H1 (cell line): ENCODE results near the gene EGFL6. TPM values are rescaled to one million over a fixed set of nuclear protein-coding genes. Genes with fewer than 3 reads are reported as not detected.

Source experiments
- CTCF ChIA-PET: fragments of 300-600 bp; sonication (Branson Sonifier 250); formaldehyde crosslinking; loops from one replicate; lab custom pipeline; 2021; ENCODE audit not compliant: partially characterized antibody; lab: Charles Lee
- POLR2A ChIA-PET: fragments of 300-600 bp; sonication (Branson Sonifier 250); formaldehyde crosslinking; loops from one replicate; lab custom pipeline; 2021; ENCODE audit warnings: inconsistent platforms; ENCODE audit not compliant: partially characterized antibody; lab: Charles Lee
- DNase-seq, 2 experiments: peaks; one replicate each; pipeline versions ENCODE4 v3.0.0 to v3.0.0-alpha.2; 2010 to 2022; ENCODE audit warnings: low spot score in 2 of 2, low read depth in 1 of 2, mixed read lengths in 1 of 2
- FAIRE-seq: peaks from 2 replicates; lab custom pipeline; 2011; peaks lifted over from hg19 to GRCh38; lab: Jason Lieb, UNC
- H2AFZ ChIP-seq: 2 replicates; pipeline ENCODE4 v1.8.1; 2012; ENCODE audit warnings: low read length, inconsistent platforms
- H2AK5ac ChIP-seq: 2 replicates; pipeline ENCODE4 v1.6.1; 2013; ENCODE audit warnings: low read depth, low read length
- H2BK120ac ChIP-seq: replicated peaks from 2 replicates; pipeline ENCODE3; 2013; ENCODE audit warnings: low read depth, low read length, inconsistent platforms
- H2BK12ac ChIP-seq: 2 replicates; pipeline ENCODE4 v1.6.1; 2013; ENCODE audit warnings: low read depth, low read length
- H2BK15ac ChIP-seq: 2 replicates; pipeline ENCODE4 v1.6.1; 2013; ENCODE audit warnings: low read length
- H2BK20ac ChIP-seq: 2 replicates; pipeline ENCODE4 v1.6.1; 2013; ENCODE audit warnings: low read length
- H2BK5ac ChIP-seq: 2 replicates; pipeline ENCODE4 v1.6.1; 2013; ENCODE audit warnings: low read depth, low read length
- H3K14ac ChIP-seq: 2 replicates; pipeline ENCODE4 v1.6.1; 2013; ENCODE audit warnings: inconsistent platforms; ENCODE audit not compliant: insufficient read length
- H3K18ac ChIP-seq: 2 replicates; pipeline ENCODE4 v1.6.1; 2013; ENCODE audit warnings: low read length; ENCODE audit errors: extremely low read depth
- H3K23ac ChIP-seq: 2 replicates; pipeline ENCODE4 v1.6.1; 2013; ENCODE audit warnings: inconsistent platforms; ENCODE audit not compliant: insufficient read length
- H3K23me2 ChIP-seq: 2 replicates; pipeline ENCODE4 v1.6.1; 2013; ENCODE audit warnings: low read depth, low read length
- H3K27ac ChIP-seq: 2 replicates; pipeline ENCODE4 v1.6.1; 2011; ENCODE audit warnings: low read depth, low read length, inconsistent platforms
- H3K27me3 ChIP-seq, 4 experiments: replicated peaks in 1 of 4; 1 replicate in 1 of 4; 2 replicates in 3 of 4; pipeline versions ENCODE4 v1.6.1 to v1.8.1; 2011 to 2013; ENCODE audit warnings: low read length in 3 of 4, mild to moderate bottlenecking in 3 of 4, inconsistent platforms in 2 of 4, mixed read lengths in 2 of 4, moderate library complexity in 1 of 4; ENCODE audit not compliant: control insufficient read depth in 3 of 4, insufficient read depth in 3 of 4; ENCODE audit errors: extremely low read depth in 1 of 4
- H3K36me3 ChIP-seq, 4 experiments: 2 replicates each; pipeline versions ENCODE4 v1.6.1 to v1.8.1; 2011 to 2013; ENCODE audit warnings: mild to moderate bottlenecking in 4 of 4, low read length in 3 of 4, moderate library complexity in 2 of 4, control low read depth in 1 of 4, inconsistent platforms in 1 of 4; ENCODE audit not compliant: insufficient read depth in 4 of 4, control insufficient read depth in 2 of 4
- H3K4ac ChIP-seq: replicated peaks from 2 replicates; pipeline ENCODE3; 2013; ENCODE audit warnings: low read length, low read depth, mixed read lengths, inconsistent platforms; ENCODE audit not compliant: insufficient read length
- H3K4me1 ChIP-seq, 4 experiments: replicated peaks in 1 of 4; 1 replicate in 1 of 4; 2 replicates in 3 of 4; pipeline versions ENCODE4 v1.6.1 to v1.8.1; 2011 to 2013; ENCODE audit warnings: low read length in 3 of 4, inconsistent platforms in 2 of 4, mixed read lengths in 1 of 4; ENCODE audit not compliant: insufficient read depth in 4 of 4, control insufficient read depth in 3 of 4
- H3K4me2 ChIP-seq, 2 experiments: 2 replicates each; pipeline versions ENCODE4 v1.6.1 to v1.8.1; 2011 to 2013; ENCODE audit warnings: low read depth in 2 of 2, low read length in 2 of 2, control low read depth in 1 of 2, inconsistent platforms in 1 of 2, mild to moderate bottlenecking in 1 of 2; ENCODE audit not compliant: insufficient read depth in 1 of 2
- H3K4me3 ChIP-seq, 4 experiments: fragments of 200-600, 300-600 bp in 1 of 4; sonication (generic), shearing (Covaris generic), sonication (Bioruptor Twin) in 1 of 4; 2 replicates each; pipeline versions ENCODE4 v1.5.1 to v1.8.1; 2011 to 2016; ENCODE audit warnings: low read length in 4 of 4, low read depth in 3 of 4, control low read depth in 2 of 4, inconsistent platforms in 2 of 4, mild to moderate bottlenecking in 2 of 4, mixed read lengths in 1 of 4, moderate library complexity in 1 of 4; ENCODE audit not compliant: insufficient read depth in 2 of 4; ENCODE audit errors: extremely low read depth in 1 of 4
- H3K56ac ChIP-seq: replicated peaks from 2 replicates; pipeline ENCODE3; 2013; ENCODE audit warnings: low read depth, mild to moderate bottlenecking, mixed read lengths, low read length, inconsistent platforms; ENCODE audit not compliant: insufficient read length
- H3K79me1 ChIP-seq: 2 replicates; pipeline ENCODE4 v1.6.1; 2013; ENCODE audit warnings: low read depth, low read length, control low read depth
- H3K79me2 ChIP-seq, 2 experiments: 2 replicates each; pipeline versions ENCODE4 v1.6.1 to v1.8.1; 2012 to 2013; ENCODE audit warnings: low read length in 2 of 2, mild to moderate bottlenecking in 2 of 2, inconsistent platforms in 1 of 2; ENCODE audit not compliant: insufficient read depth in 2 of 2, control insufficient read depth in 1 of 2
- H3K9ac ChIP-seq, 4 experiments: replicated peaks in 1 of 4; 1 replicate in 1 of 4; 2 replicates in 3 of 4; pipeline versions ENCODE4 v1.6.1 to v1.8.1; 2011 to 2013; ENCODE audit warnings: low read depth in 3 of 4, low read length in 3 of 4, control low read depth in 2 of 4, mild to moderate bottlenecking in 2 of 4, moderate library complexity in 2 of 4, inconsistent platforms in 1 of 4; ENCODE audit errors: extremely low read depth in 1 of 4
- H3K9me3 ChIP-seq, 2 experiments: 2 replicates each; pipeline versions ENCODE4 v1.6.1 to v1.8.1; 2012 to 2013; ENCODE audit warnings: mild to moderate bottlenecking in 2 of 2, moderate library complexity in 2 of 2, control low read depth in 1 of 2, inconsistent platforms in 1 of 2, low read depth in 1 of 2, low read length in 1 of 2, mixed read lengths in 1 of 2; ENCODE audit not compliant: insufficient read depth in 2 of 2
- H4K20me1 ChIP-seq, 2 experiments: replicated peaks in 1 of 2; 2 replicates each; pipeline versions ENCODE3 to v1.8.1; 2011 to 2013; ENCODE audit warnings: inconsistent platforms in 2 of 2, low read length in 2 of 2, mild to moderate bottlenecking in 1 of 2; ENCODE audit not compliant: insufficient read depth in 2 of 2, control insufficient read depth in 1 of 2
- H4K5ac ChIP-seq: 2 replicates; pipeline ENCODE4 v1.6.1; 2013; ENCODE audit warnings: low read length, low read depth, mixed read lengths, inconsistent platforms; ENCODE audit not compliant: insufficient read length
- H4K8ac ChIP-seq: 2 replicates; pipeline ENCODE4 v1.8.0; 2013; ENCODE audit warnings: mild to moderate bottlenecking, moderate library complexity, low read length, inconsistent platforms; ENCODE audit not compliant: insufficient read depth; ENCODE audit errors: extremely low read depth
- H4K91ac ChIP-seq: replicated peaks from 2 replicates; pipeline ENCODE3; 2013; ENCODE audit warnings: low read length, mixed read lengths, inconsistent platforms; ENCODE audit not compliant: insufficient read length
- BRCA1 ChIP-seq: IDR thresholded peaks from 2 replicates; pipeline ENCODE4 v1.6.1; 2012; ENCODE audit warnings: low read depth, low read length, improper control_type of control experiment
- CBX5 ChIP-seq: fragments of 300-800, 300-1000 bp; sonication (generic); IDR thresholded peaks from 2 replicates; pipeline ENCODE4 v1.7.1; 2016; ENCODE audit warnings: antibody characterized with exemption, low read length, low read depth
- CTBP2 ChIP-seq: IDR thresholded peaks from 2 replicates; pipeline ENCODE4 v1.7.0; 2011; ENCODE audit warnings: borderline replicate concordance, mild to moderate bottlenecking, moderate library complexity, mixed read lengths, low read length; ENCODE audit not compliant: insufficient read depth, insufficient read length
- EP300 ChIP-seq, 2 experiments: IDR thresholded peaks; 1 replicate in 1 of 2; 2 replicates in 1 of 2; pipeline ENCODE4 v1.6.1; 2011 to 2012; ENCODE audit warnings: low read depth in 2 of 2, low read length in 2 of 2, mild to moderate bottlenecking in 2 of 2, borderline replicate concordance in 1 of 2, inconsistent platforms in 1 of 2, moderate library complexity in 1 of 2
- EZH2 ChIP-seq: fragments of 200-600 bp; sonication (generic); IDR thresholded peaks from 2 replicates; pipeline ENCODE4 v1.7.1; 2012; ENCODE audit warnings: low read depth, mild to moderate bottlenecking, moderate library complexity, low read length, inconsistent platforms; ENCODE audit not compliant: severe bottlenecking
- KDM4A ChIP-seq: IDR thresholded peaks from one replicate; pipeline ENCODE4 v1.7.1; 2012; ENCODE audit warnings: low read depth, mild to moderate bottlenecking, moderate library complexity, low read length, inconsistent platforms; ENCODE audit not compliant: severe bottlenecking
- RNF2 ChIP-seq: fragments of 200-900, 300-1000 bp; sonication (generic); IDR thresholded peaks from 2 replicates; pipeline ENCODE4 v1.7.1; 2016; ENCODE audit warnings: borderline replicate concordance, low read depth, mild to moderate bottlenecking, antibody characterized with exemption, low read length; ENCODE audit not compliant: poor library complexity, severe bottlenecking; ENCODE audit errors: missing control alignments
- RXRA ChIP-seq: IDR thresholded peaks from 2 replicates; pipeline ENCODE4 v1.6.1; 2011; ENCODE audit warnings: low read depth, mild to moderate bottlenecking, low read length, moderate library complexity; ENCODE audit not compliant: insufficient read depth
- SIN3A ChIP-seq, 2 experiments: IDR thresholded peaks in 1 of 2; conservative IDR thresholded peaks in 1 of 2; 2 replicates each; pipeline ENCODE4 v1.6.1; 2011 to 2012; ENCODE audit warnings: low read length in 2 of 2, improper control_type of control experiment in 1 of 2, low read depth in 1 of 2, mild to moderate bottlenecking in 1 of 2
- SIRT6 ChIP-seq: IDR thresholded peaks from one replicate; pipeline ENCODE4 v1.7.1; 2012; ENCODE audit warnings: low read length, inconsistent platforms
- SP4 ChIP-seq: IDR thresholded peaks from 2 replicates; pipeline ENCODE4 v1.6.1; 2012; ENCODE audit warnings: low read length, inconsistent platforms
- TBP ChIP-seq: IDR thresholded peaks from 2 replicates; pipeline ENCODE4 v1.6.1; 2011; ENCODE audit warnings: low read depth, low read length, improper control_type of control experiment
- WGBS, 2 experiments: shearing (Covaris generic) in 1 of 2; methylation state at CpG; one replicate each; pipeline versions ENCODE4 v1.1.6 to v1.1.7; 2013 to 2015; ENCODE audit warnings: low lambda C conversion rate in 2 of 2, mixed read lengths in 2 of 2, inconsistent platforms in 1 of 2, low coverage in 1 of 2, missing lambda C conversion rate in 1 of 2; ENCODE audit not compliant: insufficient replicate concordance in 2 of 2, insufficient coverage in 1 of 2, insufficient read length in 1 of 2; ENCODE audit errors: extremely low coverage in 1 of 2, missing lambda C conversion rate in 1 of 2; 5-methylcytosine and 5-hydroxymethylcytosine counted together
- polyA plus RNA-seq, 7 experiments: library from polyadenylated mRNA; depleted of rRNA in 3 of 7; stranded (reverse) in 5 of 7; unstranded in 2 of 7; fragments of >200 nt in 5 of 7; fragments of 200-250 nt in 2 of 7; gene quantifications; 1 replicate in 5 of 7; 2 replicates in 1 of 7; 4 replicates in 1 of 7; pipeline versions ENCODE4 v1.2.1 to v1.2.3, GENCODE V29; 2011 to 2013; ENCODE audit warnings: missing spikeins in 2 of 7, mixed read lengths in 2 of 7
- total RNA-seq: library from RNA; stranded (reverse); fragmentation: NEBNext Ultra II Directional; extraction: Animal tissue kit (Norgen Biotek cat#: 25700); gene quantifications from 2 replicates; pipeline ENCODE4 v1.2.1, GENCODE V29; 2021

The EGFL6 gene
- total and polyA plus RNA-seq, 2 of the 8 experiments (the other 6 are each of a cell fraction or from before 2014, with no cell fraction given), result 0.93 to 1.1 TPM

DNA sequence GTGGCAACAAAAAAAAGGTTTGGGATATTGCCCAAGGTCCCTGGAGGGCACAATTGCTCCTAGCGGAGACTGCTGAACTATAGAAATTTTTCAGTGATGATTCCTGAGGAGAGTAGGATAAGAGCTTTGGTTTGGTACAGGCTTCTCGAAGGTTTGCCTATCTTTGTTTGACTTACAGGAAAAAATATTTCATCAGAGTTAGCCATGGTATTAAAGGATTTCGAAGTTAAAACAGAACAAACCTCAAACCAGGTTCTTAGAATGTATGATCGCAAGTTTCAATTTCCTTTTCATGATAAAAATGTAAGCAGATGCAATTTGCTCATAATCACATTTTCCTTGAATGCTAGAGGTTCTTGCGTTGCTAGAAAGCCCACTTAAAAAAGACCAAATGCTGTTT, 1.7 kb downstream of the EGFL6 start:
- H3K9ac ChIP-seq, result no peak overlapping the region
- H3K23ac ChIP-seq, result no peak overlapping the region
- H2BK15ac ChIP-seq, result no peak overlapping the region
- CTCF ChIA-PET, result no interaction called here
- H4K20me1 ChIP-seq, result no peaks in the 10 kb centered on the region
- H3K9me3 ChIP-seq, result no peaks in the 10 kb centered on the region
- DNase-seq (no peak), FAIRE-seq (no peak)
- H3K79me1 ChIP-seq, result no peaks in the 10 kb centered on the region
- H2AFZ ChIP-seq, result no peak overlapping the region
- no peaks in the 10 kb centered on the region for H3K4me1 ChIP-seq
- H4K8ac ChIP-seq, result no peak overlapping the region
- no peak overlapping the region for H3K14ac ChIP-seq
- peaks cover 5% of the 10 kb centered on the region; the same call in 1 of the 2 replicates for H3K23me2 ChIP-seq
- no peak overlapping the region for H3K56ac ChIP-seq
- POLR2A ChIA-PET, result no interaction called here
- H4K5ac ChIP-seq, result no peak overlapping the region
- H2BK120ac ChIP-seq, result no peak overlapping the region
- peaks cover 4 to 25% (median 23%) of the 10 kb centered on the region in 4 experiments for H3K27me3 ChIP-seq
- H2BK5ac ChIP-seq, result no peak overlapping the region
- no peaks in the 10 kb centered on the region for H3K79me2 ChIP-seq
- no peak overlapping the region for H2BK12ac ChIP-seq
- no peak overlapping the region for H3K4me3 ChIP-seq
- no peak overlapping the region for H2BK20ac ChIP-seq
- no peak overlapping the region for H3K18ac ChIP-seq
- H3K4me2 ChIP-seq, result no peak overlapping the region
- H4K91ac ChIP-seq, result no peak overlapping the region
- H3K36me3 ChIP-seq, result no peaks in the 10 kb centered on the region
- H3K27ac ChIP-seq, result no peak overlapping the region
- 91% methylated on average over 5 of the region's 5 CpGs; no CpG with 5 or more reads in 1 of the 2 experiments for WGBS, 2 experiments
- no peak overlapping the region for H2AK5ac ChIP-seq
- TF ChIP-seq BRCA1 (no peak), SIRT6 (no peak), SP4 (no peak), CBX5 (no peak), TBP (no peak), EP300 (IDR thresholded peaks at IDR 0.05; ENCODE audit: borderline replicate concordance in 1 of 2, low read depth in 2 of 2, low read length in 2 of 2) (no peak), RXRA (no peak), EZH2 (no peak), RNF2 (no peak), CTBP2 (no peak), KDM4A (no peak), SIN3A (conservative IDR thresholded peaks at IDR 0.05 in 1 of 2, IDR thresholded peaks at IDR 0.05 in 1 of 2; ENCODE audit: low read depth in 1 of 2, low read length in 2 of 2) (no peak)
- no peak overlapping the region for H3K4ac ChIP-seq
